Fibroblast of lung (primary cell): ENCODE measurements around the gene PLPP7.

Experiments
- EZH2 ChIP-seq: IDR thresholded peaks from 2 replicates; pipeline ENCODE4 v1.5.1; 2012; ENCODE audit warnings: low read length, control low read depth, mild to moderate bottlenecking; ENCODE audit errors: missing control alignments
- TF ChIP-seq, protein P1 (sequence below), 2 donors: IDR thresholded peaks in 1 of 2; conservative IDR thresholded peaks in 1 of 2; 1 replicate in 1 of 2; 2 replicates in 1 of 2; pipeline ENCODE4 v1.5.1; 2011 to 2012; ENCODE audit warnings: low read length in 2 of 2, control low read depth in 1 of 2, inconsistent platforms in 1 of 2, low read depth in 1 of 2, mild to moderate bottlenecking in 1 of 2

DNA sequence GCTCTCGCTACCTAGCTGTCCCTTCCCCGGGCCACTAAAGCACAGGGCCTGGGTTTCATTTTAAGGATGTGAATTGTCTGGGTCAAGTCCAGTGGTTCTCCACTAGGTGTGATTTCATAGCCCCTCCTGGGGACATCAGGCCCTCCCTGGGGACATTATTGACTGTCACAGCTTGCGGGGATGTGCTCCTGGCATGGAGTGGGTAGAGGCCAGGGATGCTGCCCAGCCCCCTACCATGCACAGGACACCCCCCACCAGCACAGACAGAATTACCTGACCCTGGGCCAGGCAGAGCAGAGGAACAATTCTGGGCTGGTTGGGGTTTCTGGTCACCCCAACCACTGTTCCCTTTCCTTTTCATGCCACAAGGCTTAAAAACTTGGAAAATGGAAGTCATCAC, 17.3 kb upstream of the PLPP7 start:
- TF ChIP-seq, protein P1, sequence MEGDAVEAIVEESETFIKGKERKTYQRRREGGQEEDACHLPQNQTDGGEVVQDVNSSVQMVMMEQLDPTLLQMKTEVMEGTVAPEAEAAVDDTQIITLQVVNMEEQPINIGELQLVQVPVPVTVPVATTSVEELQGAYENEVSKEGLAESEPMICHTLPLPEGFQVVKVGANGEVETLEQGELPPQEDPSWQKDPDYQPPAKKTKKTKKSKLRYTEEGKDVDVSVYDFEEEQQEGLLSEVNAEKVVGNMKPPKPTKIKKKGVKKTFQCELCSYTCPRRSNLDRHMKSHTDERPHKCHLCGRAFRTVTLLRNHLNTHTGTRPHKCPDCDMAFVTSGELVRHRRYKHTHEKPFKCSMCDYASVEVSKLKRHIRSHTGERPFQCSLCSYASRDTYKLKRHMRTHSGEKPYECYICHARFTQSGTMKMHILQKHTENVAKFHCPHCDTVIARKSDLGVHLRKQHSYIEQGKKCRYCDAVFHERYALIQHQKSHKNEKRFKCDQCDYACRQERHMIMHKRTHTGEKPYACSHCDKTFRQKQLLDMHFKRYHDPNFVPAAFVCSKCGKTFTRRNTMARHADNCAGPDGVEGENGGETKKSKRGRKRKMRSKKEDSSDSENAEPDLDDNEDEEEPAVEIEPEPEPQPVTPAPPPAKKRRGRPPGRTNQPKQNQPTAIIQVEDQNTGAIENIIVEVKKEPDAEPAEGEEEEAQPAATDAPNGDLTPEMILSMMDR (conservative IDR thresholded peaks at IDR 0.05 in 1 of 2, IDR thresholded peaks at IDR 0.05 in 1 of 2; ENCODE audit: low read depth in 1 of 2, low read length in 2 of 2) = no peak
- no peak for TF ChIP-seq EZH2
